ENCODE data around the gene TMEM145.

Gene TMEM145

GRCh38 chr19:42316223-42317211 lies 3.4 kb downstream of the TMEM145 start:
- DNase-seq = no peak
- TF ChIP-seq CTCF (IDR thresholded peaks at IDR 0.05) = no peak
- H3K9me3 ChIP-seq = no peaks in the 10 kb centered on the region
- H3K4me3 ChIP-seq = no peak overlapping the region
- H3K36me3 ChIP-seq = no peaks in the 10 kb centered on the region
- peaks cover 0 to 52% of the 10 kb centered on the region in 2 donors for H3K27me3 ChIP-seq
- intact Hi-C loops (cut with DNase I; ENCODE audit: low total_unique reads) = no loop called here
- peaks cover 0 to 20% (median 9%) of the 10 kb centered on the region in 4 donors for H3K4me1 ChIP-seq
- H3K27ac ChIP-seq = no peak overlapping the region

- no peaks in the 10 kb centered on the region for H3K9me3 ChIP-seq
- H3K4me3 ChIP-seq = no peak overlapping the region
- H3K27me3 ChIP-seq = peaks cover 0 to 52% of the 10 kb centered on the region in 2 donors
- H3K4me1 ChIP-seq = peaks cover 0 to 20% (median 9%) of the 10 kb centered on the region in 4 donors
- no peaks in the 10 kb centered on the region for H3K36me3 ChIP-seq
- intact Hi-C loops (cut with DNase I; ENCODE audit: low total_unique reads) = no loop called here
- TF ChIP-seq CTCF (IDR thresholded peaks at IDR 0.05) = no peak
- DNase-seq = no peak
- no peak overlapping the region for H3K27ac ChIP-seq
These were observed 4.4 kb downstream of the TMEM145 start for GRCh38 chr19:42317535-42317934.

- TF ChIP-seq CTCF (IDR thresholded peaks at IDR 0.05) = no peak
- Histone ChIP-seq H3K36me3 (no peaks in the 10 kb centered on the region), H3K27ac (no peak overlapping the region), H3K4me1 (peaks cover 0 to 30% (median 25%) of the 10 kb centered on the region in 4 donors), H3K4me3 (no peak overlapping the region), H3K9me3 (no peaks in the 10 kb centered on the region), H3K27me3 (peaks cover 11 to 35% of the 10 kb centered on the region in 2 donors)
- no peak for DNase-seq
- intact Hi-C loops (cut with DNase I; ENCODE audit: low total_unique reads) = loop anchor here (10.0 kb wide), 1 partner anchor 188 kb away; the partner anchor contains the start of gene POU2F2
These were observed 9.2 kb downstream of the TMEM145 start for GRCh38 chr19:42322305-42322704.

GRCh38 chr19:42323473-42323851 lies 10.4 kb downstream of the TMEM145 start:
- TF ChIP-seq CTCF (IDR thresholded peaks at IDR 0.05) = no peak
- intact Hi-C loops (cut with DNase I; ENCODE audit: low total_unique reads) = loop anchor here (10.0 kb wide), 1 partner anchor 189 kb away; the partner anchor contains the start of gene POU2F2
- no peaks in the 10 kb centered on the region for H3K9me3 ChIP-seq
- H3K27ac ChIP-seq = no peak overlapping the region
- DNase-seq = no peak
- H3K27me3 ChIP-seq = peaks cover 11 to 35% of the 10 kb centered on the region in 2 donors
- peaks cover 0 to 39% (median 31%) of the 10 kb centered on the region in 4 donors for H3K4me1 ChIP-seq
- H3K36me3 ChIP-seq = no peaks in the 10 kb centered on the region
- H3K4me3 ChIP-seq = no peak overlapping the region

GRCh38 chr19:42323852-42324654 lies 10.9 kb downstream of the TMEM145 start:
- Histone ChIP-seq H3K27me3 (peaks cover 11 to 35% of the 10 kb centered on the region in 2 donors), H3K4me3 (peak overlapping the region in 1 of 2 donors; percentile 84), H3K9me3 (no peaks in the 10 kb centered on the region), H3K36me3 (no peaks in the 10 kb centered on the region), H3K27ac (no peak overlapping the region), H3K4me1 (peaks cover 0 to 43% (median 31%) of the 10 kb centered on the region in 4 donors)
- no peak for TF ChIP-seq CTCF (IDR thresholded peaks at IDR 0.05)
- intact Hi-C loops (cut with DNase I; ENCODE audit: low total_unique reads) = loop anchor here (10.0 kb wide), 1 partner anchor 189 kb away; the partner anchor contains the start of gene POU2F2
- DNase-seq = no peak

Data from tibial artery (tissue), 4 donors.